D721Med (cell line): ENCODE data around the gene PKP4.
"Not testable (repeated sequence)": the region's sequence is repeated elsewhere in the genome, so short reads cannot be mapped to it uniquely, and the experiment has no call there.

ENCODE experiments used
- DNase-seq: peaks from one replicate; pipeline ENCODE4 v3.0.0; 2011; ENCODE audit warnings: low spot score; ENCODE audit not compliant: insufficient read length
- FAIRE-seq: peaks from 2 replicates; lab custom pipeline; 2011; peaks lifted over from hg19 to GRCh38; lab: Jason Lieb, UNC
- TF ChIP-seq, protein P1 (sequence below): IDR thresholded peaks from 2 replicates; pipeline ENCODE4 v1.5.1; 2012; ENCODE audit warnings: mild to moderate bottlenecking, control low read depth; ENCODE audit not compliant: insufficient read depth; ENCODE audit errors: missing control alignments

The PKP4 gene

GRCh38 chr2:158699323-158699722, 242.6 kb downstream of the PKP4 start:
- DNase-seq (no peak), FAIRE-seq (no peak)
- TF ChIP-seq, protein P1, sequence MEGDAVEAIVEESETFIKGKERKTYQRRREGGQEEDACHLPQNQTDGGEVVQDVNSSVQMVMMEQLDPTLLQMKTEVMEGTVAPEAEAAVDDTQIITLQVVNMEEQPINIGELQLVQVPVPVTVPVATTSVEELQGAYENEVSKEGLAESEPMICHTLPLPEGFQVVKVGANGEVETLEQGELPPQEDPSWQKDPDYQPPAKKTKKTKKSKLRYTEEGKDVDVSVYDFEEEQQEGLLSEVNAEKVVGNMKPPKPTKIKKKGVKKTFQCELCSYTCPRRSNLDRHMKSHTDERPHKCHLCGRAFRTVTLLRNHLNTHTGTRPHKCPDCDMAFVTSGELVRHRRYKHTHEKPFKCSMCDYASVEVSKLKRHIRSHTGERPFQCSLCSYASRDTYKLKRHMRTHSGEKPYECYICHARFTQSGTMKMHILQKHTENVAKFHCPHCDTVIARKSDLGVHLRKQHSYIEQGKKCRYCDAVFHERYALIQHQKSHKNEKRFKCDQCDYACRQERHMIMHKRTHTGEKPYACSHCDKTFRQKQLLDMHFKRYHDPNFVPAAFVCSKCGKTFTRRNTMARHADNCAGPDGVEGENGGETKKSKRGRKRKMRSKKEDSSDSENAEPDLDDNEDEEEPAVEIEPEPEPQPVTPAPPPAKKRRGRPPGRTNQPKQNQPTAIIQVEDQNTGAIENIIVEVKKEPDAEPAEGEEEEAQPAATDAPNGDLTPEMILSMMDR: no peak

GRCh38 chr2:158701101-158701500, 244.3 kb downstream of the PKP4 start:
- TF ChIP-seq, protein P1: no peak
- FAIRE-seq (no peak), DNase-seq (no peak)

- TF ChIP-seq, protein P1: no peak
- DNase-seq: no peak
- no peak for FAIRE-seq
Observed at GRCh38 chr2:158702740-158703139, 246.0 kb downstream of the PKP4 start.

DNA sequence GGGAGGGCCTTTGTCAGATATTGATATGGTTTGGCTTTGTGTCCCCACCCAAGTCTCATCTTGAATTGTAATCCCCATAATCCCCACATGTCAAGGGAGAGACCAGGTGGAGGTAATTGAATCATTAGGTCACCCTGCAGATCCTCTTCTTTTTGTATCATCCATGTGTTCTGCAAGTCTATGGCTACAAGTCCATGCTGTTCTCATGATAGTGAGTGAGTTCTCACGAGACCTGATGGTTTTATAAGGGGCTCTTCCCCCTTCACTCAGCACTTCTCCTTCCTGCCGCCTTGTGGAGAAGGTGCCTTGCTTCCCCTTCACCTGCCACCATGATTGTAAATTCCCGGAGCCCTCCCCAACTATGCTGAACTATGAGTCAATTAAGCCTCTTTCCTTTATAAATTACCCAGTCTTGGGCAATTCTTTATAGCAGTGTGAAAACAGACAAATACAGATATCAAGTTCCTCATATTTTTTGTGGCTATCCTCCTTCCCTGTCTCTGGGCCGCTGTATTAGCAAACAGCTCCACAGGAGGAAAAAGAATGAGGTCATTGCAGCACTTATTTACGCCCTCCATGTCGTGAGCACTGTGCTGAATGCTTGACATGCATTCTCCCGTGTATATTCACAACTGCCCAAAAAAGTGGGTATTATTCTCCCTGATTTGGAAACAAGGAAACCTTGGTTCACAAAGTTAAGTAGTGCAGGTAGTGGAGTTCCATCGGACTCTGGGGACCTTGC, 248.1 kb downstream of the PKP4 start:
- not testable (repeated sequence) for DNase-seq, FAIRE-seq

DNA sequence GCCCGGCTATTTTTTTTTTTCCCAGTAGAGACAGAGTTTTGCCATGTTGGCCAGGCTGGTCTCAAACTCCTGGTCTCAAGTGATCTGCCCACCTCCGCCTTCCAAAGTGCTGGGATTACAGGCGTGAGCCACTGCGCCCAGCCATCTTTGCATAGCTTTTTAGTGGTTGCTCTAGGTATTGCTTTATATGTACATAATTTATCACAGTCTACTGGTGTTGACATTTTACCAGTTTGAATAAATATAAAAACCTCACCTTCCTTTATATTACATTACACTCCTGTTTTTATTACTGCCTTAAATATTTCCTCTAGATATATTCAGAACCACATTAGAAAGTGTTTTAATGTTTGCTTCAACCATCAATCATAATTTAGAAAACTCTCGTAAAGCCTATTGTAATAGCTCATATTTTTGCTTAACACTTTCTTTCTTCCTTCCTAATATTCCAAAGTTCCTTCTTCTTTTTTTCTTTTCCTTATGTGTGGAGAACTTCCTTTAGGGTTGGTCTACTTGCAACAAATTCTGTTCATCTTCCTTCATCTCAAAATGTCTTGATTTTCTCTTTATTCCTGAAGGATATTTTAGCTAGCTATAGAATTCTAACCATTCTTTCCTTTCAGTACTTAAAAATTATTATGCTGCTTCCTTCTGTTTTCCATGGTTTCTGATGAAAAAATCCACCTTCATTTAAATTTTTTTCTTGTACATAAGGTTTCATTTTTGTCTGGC, 256.2 kb downstream of the PKP4 start:
- FAIRE-seq: no peak
- TF ChIP-seq, protein P1: no peak
- DNase-seq: no peak

GRCh38 chr2:158713523-158714138, 256.9 kb downstream of the PKP4 start:
- FAIRE-seq (no peak), DNase-seq (no peak)
- TF ChIP-seq, protein P1: no peak

GRCh38 chr2:158714420-158714819, 257.7 kb downstream of the PKP4 start:
- FAIRE-seq (no peak), DNase-seq (no peak)
- TF ChIP-seq, protein P1: no peak
